RCC 7860 (cell line): ENCODE results near the gene HDAC4.

Source experiments
- DNase-seq: peaks from one replicate; pipeline ENCODE4 v3.0.0-alpha.2; 2015; ENCODE audit warnings: low spot score
- FAIRE-seq: peaks from 2 replicates; lab custom pipeline; 2012; peaks lifted over from hg19 to GRCh38; lab: Jason Lieb, UNC

Gene HDAC4

GRCh38 chr2:239136762-239137161 lies 264.1 kb downstream of the HDAC4 start:
- DNase-seq (no peak), FAIRE-seq (no peak)

GRCh38 chr2:239136203-239136602 lies 264.6 kb downstream of the HDAC4 start:
- no peak for FAIRE-seq
- DNase-seq, result no peak

GRCh38 chr2:239135531-239135930 lies 265.3 kb downstream of the HDAC4 start:
- DNase-seq, result no peak
- FAIRE-seq, result no peak

GRCh38 chr2:239133945-239134570 lies 266.8 kb downstream of the HDAC4 start:
- FAIRE-seq, result no peak
- DNase-seq, result no peak

GRCh38 chr2:239132786-239133185 lies 268.0 kb downstream of the HDAC4 start:
- DNase-seq (no peak), FAIRE-seq (no peak)

- DNase-seq (no peak), FAIRE-seq (no peak)
Measured at GRCh38 chr2:239132156-239132709, 268.6 kb downstream of the HDAC4 start.

- FAIRE-seq (no peak), DNase-seq (no peak)
Measured at GRCh38 chr2:239131521-239131920, 269.3 kb downstream of the HDAC4 start.

- FAIRE-seq (no peak), DNase-seq (no peak)
Measured at GRCh38 chr2:239130786-239131325, 270.0 kb downstream of the HDAC4 start.

- DNase-seq, result no peak
- FAIRE-seq, result no peak
Measured at GRCh38 chr2:239130041-239130440, 270.8 kb downstream of the HDAC4 start.

- DNase-seq (peak; percentile 49), FAIRE-seq (no peak)
Measured at GRCh38 chr2:239129147-239129920, 271.5 kb downstream of the HDAC4 start.

- FAIRE-seq (no peak), DNase-seq (no peak)
Measured at GRCh38 chr2:239128706-239129105, 272.1 kb downstream of the HDAC4 start.

- FAIRE-seq (no peak), DNase-seq (no peak)
Measured at GRCh38 chr2:239127513-239127912, 273.3 kb downstream of the HDAC4 start.

- no peak for DNase-seq
- FAIRE-seq, result no peak
Measured at GRCh38 chr2:239125726-239126675, 274.8 kb downstream of the HDAC4 start.

GRCh38 chr2:239124152-239124899 lies 276.5 kb downstream of the HDAC4 start:
- FAIRE-seq, result no peak
- DNase-seq, result no peak

GRCh38 chr2:239122421-239123110 lies 278.3 kb downstream of the HDAC4 start:
- FAIRE-seq (no peak), DNase-seq (no peak)

- FAIRE-seq (no peak), DNase-seq (no peak)
Measured at GRCh38 chr2:239121600-239122012, 279.2 kb downstream of the HDAC4 start.

GRCh38 chr2:239120664-239121063 lies 280.2 kb downstream of the HDAC4 start:
- DNase-seq (no peak), FAIRE-seq (no peak)

GRCh38 chr2:239119346-239120126 lies 281.3 kb downstream of the HDAC4 start:
- no peak for DNase-seq
- FAIRE-seq, result no peak
